ENCODE results near the gene POLR2E. TPM values are rescaled to one million over a fixed set of nuclear protein-coding genes. Genes with fewer than 3 reads are reported as not detected.

Gene POLR2E
- total and polyA plus RNA-seq, 9 of the 15 experiments (the other 6 are each of a cell fraction or from before 2014, with no cell fraction given) = 3.4 to 413 (median 244) TPM

GRCh38 chr19:1112268-1113029 is 17.3 kb upstream of the POLR2E start (continued):
- TF ChIP-seq NR0B1 (IDR thresholded peaks at IDR 0.05; ENCODE audit: partially characterized antibody) (no peak), MCM7 (IDR thresholded peaks at IDR 0.05) (no peak), RB1 (IDR thresholded peaks at IDR 0.05; ENCODE audit: low read depth) (peak; percentile 46; the same call in 1 of the 2 replicates), L3MBTL2 (IDR thresholded peaks at IDR 0.05) (peak; percentile 74), RBFOX2 (IDR thresholded peaks at IDR 0.05; ENCODE audit: low read depth, low read length) (peak; percentile 63), TAF15 (IDR thresholded peaks at IDR 0.05; ENCODE audit: low read depth, low read length) (no peak), SREBF2 (CRISPR knock-in tag; IDR thresholded peaks at IDR 0.05) (no peak), PHF20 (IDR thresholded peaks at IDR 0.05; ENCODE audit: partially characterized antibody) (no peak), SMARCC2 (IDR thresholded peaks at IDR 0.05; ENCODE audit: low read depth) (no peak), RBM25 (IDR thresholded peaks at IDR 0.05; ENCODE audit: low read depth, low read length, severe bottlenecking) (no peak), ZNF668 (CRISPR knock-in tag; IDR thresholded peaks at IDR 0.05) (no peak), MXI1 (IDR thresholded peaks at IDR 0.05; ENCODE audit: low read depth, low read length) (no peak), ZNF165 (CRISPR knock-in tag; IDR thresholded peaks at IDR 0.05; ENCODE audit: borderline replicate concordance) (no peak), ARID3B (CRISPR knock-in tag; IDR thresholded peaks at IDR 0.05; ENCODE audit: borderline replicate concordance) (no peak), TEAD1 (CRISPR knock-in tag; IDR thresholded peaks at IDR 0.05) (no peak), RBM15 (IDR thresholded peaks at IDR 0.05; ENCODE audit: insufficient read depth, low read length) (no peak), PTRF (tag; IDR thresholded peaks at IDR 0.05) (no peak), CAMTA2 (CRISPR knock-in tag; conservative IDR thresholded peaks at IDR 0.05) (no peak), ZNF778 (CRISPR knock-in tag; IDR thresholded peaks at IDR 0.05) (no peak), POLR2B (IDR thresholded peaks at IDR 0.05; ENCODE audit: low read depth, partially characterized antibody) (peak; percentile 17), FIP1L1 (IDR thresholded peaks at IDR 0.05; ENCODE audit: low read depth, low read length, poor library complexity, severe bottlenecking) (peak; percentile 12), ASH1L (IDR thresholded peaks at IDR 0.05; ENCODE audit: borderline replicate concordance, low read depth, partially characterized antibody) (no peak)
- TF ChIP-seq, protein P1, sequence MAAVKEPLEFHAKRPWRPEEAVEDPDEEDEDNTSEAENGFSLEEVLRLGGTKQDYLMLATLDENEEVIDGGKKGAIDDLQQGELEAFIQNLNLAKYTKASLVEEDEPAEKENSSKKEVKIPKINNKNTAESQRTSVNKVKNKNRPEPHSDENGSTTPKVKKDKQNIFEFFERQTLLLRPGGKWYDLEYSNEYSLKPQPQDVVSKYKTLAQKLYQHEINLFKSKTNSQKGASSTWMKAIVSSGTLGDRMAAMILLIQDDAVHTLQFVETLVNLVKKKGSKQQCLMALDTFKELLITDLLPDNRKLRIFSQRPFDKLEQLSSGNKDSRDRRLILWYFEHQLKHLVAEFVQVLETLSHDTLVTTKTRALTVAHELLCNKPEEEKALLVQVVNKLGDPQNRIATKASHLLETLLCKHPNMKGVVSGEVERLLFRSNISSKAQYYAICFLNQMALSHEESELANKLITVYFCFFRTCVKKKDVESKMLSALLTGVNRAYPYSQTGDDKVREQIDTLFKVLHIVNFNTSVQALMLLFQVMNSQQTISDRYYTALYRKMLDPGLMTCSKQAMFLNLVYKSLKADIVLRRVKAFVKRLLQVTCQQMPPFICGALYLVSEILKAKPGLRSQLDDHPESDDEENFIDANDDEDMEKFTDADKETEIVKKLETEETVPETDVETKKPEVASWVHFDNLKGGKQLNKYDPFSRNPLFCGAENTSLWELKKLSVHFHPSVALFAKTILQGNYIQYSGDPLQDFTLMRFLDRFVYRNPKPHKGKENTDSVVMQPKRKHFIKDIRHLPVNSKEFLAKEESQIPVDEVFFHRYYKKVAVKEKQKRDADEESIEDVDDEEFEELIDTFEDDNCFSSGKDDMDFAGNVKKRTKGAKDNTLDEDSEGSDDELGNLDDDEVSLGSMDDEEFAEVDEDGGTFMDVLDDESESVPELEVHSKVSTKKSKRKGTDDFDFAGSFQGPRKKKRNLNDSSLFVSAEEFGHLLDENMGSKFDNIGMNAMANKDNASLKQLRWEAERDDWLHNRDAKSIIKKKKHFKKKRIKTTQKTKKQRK (IDR thresholded peaks at IDR 0.05; ENCODE audit: borderline replicate concordance, low read depth, low read length) = no peak

All from K562 (cell line).